ENCODE measurements around the gene SECISBP2L. TPM values are rescaled to one million over a fixed set of nuclear protein-coding genes. Genes with fewer than 3 reads are reported as not detected.

SECISBP2L gene
- total RNA-seq, 1 experiment from 2014 or later, result 36.4 TPM

DNA sequence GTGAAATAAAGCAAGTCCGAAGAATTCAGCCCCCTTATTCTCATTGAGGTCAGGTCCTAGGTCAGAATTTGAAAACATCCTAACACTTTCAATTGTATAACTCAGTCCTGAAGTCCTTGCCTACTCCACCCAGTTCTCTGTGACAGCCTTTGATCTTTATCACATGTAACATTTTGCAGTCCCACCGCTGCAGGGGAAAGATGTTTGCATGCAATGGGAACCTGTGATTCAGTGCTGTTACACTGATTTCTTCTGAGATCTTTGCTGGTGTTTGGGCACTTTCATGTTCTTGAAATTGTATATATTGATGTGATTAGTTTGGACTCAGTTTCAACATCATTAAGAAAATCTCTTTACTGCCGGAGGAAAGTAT lies 18.0 kb upstream of the SECISBP2L start:
- POLR2A ChIA-PET (ENCODE audit: low non-redundant PET), result no interaction called here
- BruUV-seq (replicated peaks), result no TSS peak
- Histone ChIP-seq H3K9me3 (ENCODE audit: low read depth, low read length, poor library complexity, severe bottlenecking) (no peaks in the 10 kb centered on the region), H3K27me3 (replicated peaks; ENCODE audit: insufficient read depth, low read depth, low read length, poor library complexity) (no peaks in the 10 kb centered on the region), H3K4me1 (ENCODE audit: insufficient read depth, low read length, poor library complexity, severe bottlenecking) (no peaks in the 10 kb centered on the region), H3K27ac (ENCODE audit: low read depth, low read length, poor library complexity, severe bottlenecking) (no peak overlapping the region), H3K36me3 (ENCODE audit: insufficient read depth, low read length, poor library complexity, severe bottlenecking) (no peaks in the 10 kb centered on the region), H3K4me3 (ENCODE audit: low read depth, low read length, poor library complexity, severe bottlenecking) (no peak overlapping the region)
- DNase-seq (ENCODE audit: low spot score), result no peak
- intact Hi-C loops (cut with micrococcal nuclease; ENCODE audit: unreplicated experiment), result no loop called here
- CTCF ChIA-PET, result no interaction called here
- TF ChIP-seq EZH2 (IDR thresholded peaks at IDR 0.05; ENCODE audit: borderline replicate concordance, low read depth, low read length, poor library complexity, severe bottlenecking), result no peak
- no peak for TF ChIP-seq CTCF (conservative IDR thresholded peaks at IDR 0.05; ENCODE audit: low read depth, low read length)

GRCh38 chr15:49063402-49064280 lies 17.4 kb upstream of the SECISBP2L start:
- POLR2A ChIA-PET (ENCODE audit: low non-redundant PET), result no interaction called here

DNA sequence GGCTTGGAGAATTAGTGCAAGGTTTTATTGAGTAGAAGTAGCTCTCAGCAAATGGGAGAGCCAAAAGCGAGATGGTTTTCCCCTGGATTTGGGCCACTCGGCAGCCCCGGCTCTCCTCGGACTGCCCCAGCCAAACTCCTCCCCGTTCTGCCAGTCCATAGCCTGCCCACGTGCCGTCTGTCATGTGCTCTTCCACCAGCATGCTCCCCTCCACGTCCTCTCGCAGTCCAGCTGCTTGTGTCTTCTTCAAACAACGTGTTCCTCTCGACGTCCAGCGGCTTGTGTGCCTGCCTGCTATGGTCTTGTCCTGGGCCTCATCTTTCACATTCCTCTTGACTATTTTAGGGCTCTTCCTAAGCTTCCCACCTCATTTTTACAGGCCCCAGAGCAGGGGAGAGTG lies 16.7 kb upstream of the SECISBP2L start:
- intact Hi-C loops (cut with micrococcal nuclease; ENCODE audit: unreplicated experiment), result no loop called here
- Histone ChIP-seq H3K4me1 (ENCODE audit: insufficient read depth, low read length, poor library complexity, severe bottlenecking) (no peaks in the 10 kb centered on the region), H3K36me3 (ENCODE audit: insufficient read depth, low read length, poor library complexity, severe bottlenecking) (no peaks in the 10 kb centered on the region), H3K4me3 (ENCODE audit: low read depth, low read length, poor library complexity, severe bottlenecking) (no peak overlapping the region), H3K9me3 (ENCODE audit: low read depth, low read length, poor library complexity, severe bottlenecking) (no peaks in the 10 kb centered on the region), H3K27me3 (replicated peaks; ENCODE audit: insufficient read depth, low read depth, low read length, poor library complexity) (no peaks in the 10 kb centered on the region), H3K27ac (ENCODE audit: low read depth, low read length, poor library complexity, severe bottlenecking) (no peak overlapping the region)
- ChIA-PET POLR2A (ENCODE audit: low non-redundant PET) (no interaction called here), CTCF (no interaction called here)
- no TSS peak for BruUV-seq (replicated peaks)
- no peak for TF ChIP-seq CTCF (conservative IDR thresholded peaks at IDR 0.05; ENCODE audit: low read depth, low read length)
- TF ChIP-seq EZH2 (IDR thresholded peaks at IDR 0.05; ENCODE audit: borderline replicate concordance, low read depth, low read length, poor library complexity, severe bottlenecking), result no peak
- no peak for DNase-seq (ENCODE audit: low spot score)

More at GRCh38 chr15:49063402-49064280, 17.4 kb upstream of the SECISBP2L start:
- intact Hi-C loops (cut with micrococcal nuclease; ENCODE audit: unreplicated experiment), result no loop called here
- Histone ChIP-seq H3K4me3 (ENCODE audit: low read depth, low read length, poor library complexity, severe bottlenecking) (no peak overlapping the region), H3K9me3 (ENCODE audit: low read depth, low read length, poor library complexity, severe bottlenecking) (no peaks in the 10 kb centered on the region), H3K4me1 (ENCODE audit: insufficient read depth, low read length, poor library complexity, severe bottlenecking) (no peaks in the 10 kb centered on the region), H3K27me3 (replicated peaks; ENCODE audit: insufficient read depth, low read depth, low read length, poor library complexity) (no peaks in the 10 kb centered on the region), H3K36me3 (ENCODE audit: insufficient read depth, low read length, poor library complexity, severe bottlenecking) (no peaks in the 10 kb centered on the region), H3K27ac (ENCODE audit: low read depth, low read length, poor library complexity, severe bottlenecking) (no peak overlapping the region)
- CTCF ChIA-PET, result no interaction called here
- no peak for DNase-seq (ENCODE audit: low spot score)
- TF ChIP-seq EZH2 (IDR thresholded peaks at IDR 0.05; ENCODE audit: borderline replicate concordance, low read depth, low read length, poor library complexity, severe bottlenecking) (no peak), CTCF (conservative IDR thresholded peaks at IDR 0.05; ENCODE audit: low read depth, low read length) (no peak)
- no TSS peak for BruUV-seq (replicated peaks)

Measured in A673 (cell line).